ENCODE measurements around the gene ADD3.
A peak's percentile ranks its signal among the peaks of the same experiment; 100 is the strongest.

Gene ADD3

GRCh38 chr10:110007161-110007700, 553 bp upstream of the ADD3 start:
- Histone ChIP-seq H3K27ac (peak overlapping the region; percentile 98), H3K4me1 (peaks cover 0 to 34% (median 21%) of the 10 kb centered on the region in 4 donors), H3K27me3 (no peaks in the 10 kb centered on the region), H3K36me3 (no peaks in the 10 kb centered on the region), H3K4me3 (peak overlapping the region; percentile 91 to 97), H3K9me3 (no peaks in the 10 kb centered on the region)
- intact Hi-C loops (cut with DNase I; ENCODE audit: low total_unique reads), result no loop called here
- no peak for TF ChIP-seq CTCF (IDR thresholded peaks at IDR 0.05)
- DNase-seq, result peak in 1 of 2 donors; percentile 52

DNA sequence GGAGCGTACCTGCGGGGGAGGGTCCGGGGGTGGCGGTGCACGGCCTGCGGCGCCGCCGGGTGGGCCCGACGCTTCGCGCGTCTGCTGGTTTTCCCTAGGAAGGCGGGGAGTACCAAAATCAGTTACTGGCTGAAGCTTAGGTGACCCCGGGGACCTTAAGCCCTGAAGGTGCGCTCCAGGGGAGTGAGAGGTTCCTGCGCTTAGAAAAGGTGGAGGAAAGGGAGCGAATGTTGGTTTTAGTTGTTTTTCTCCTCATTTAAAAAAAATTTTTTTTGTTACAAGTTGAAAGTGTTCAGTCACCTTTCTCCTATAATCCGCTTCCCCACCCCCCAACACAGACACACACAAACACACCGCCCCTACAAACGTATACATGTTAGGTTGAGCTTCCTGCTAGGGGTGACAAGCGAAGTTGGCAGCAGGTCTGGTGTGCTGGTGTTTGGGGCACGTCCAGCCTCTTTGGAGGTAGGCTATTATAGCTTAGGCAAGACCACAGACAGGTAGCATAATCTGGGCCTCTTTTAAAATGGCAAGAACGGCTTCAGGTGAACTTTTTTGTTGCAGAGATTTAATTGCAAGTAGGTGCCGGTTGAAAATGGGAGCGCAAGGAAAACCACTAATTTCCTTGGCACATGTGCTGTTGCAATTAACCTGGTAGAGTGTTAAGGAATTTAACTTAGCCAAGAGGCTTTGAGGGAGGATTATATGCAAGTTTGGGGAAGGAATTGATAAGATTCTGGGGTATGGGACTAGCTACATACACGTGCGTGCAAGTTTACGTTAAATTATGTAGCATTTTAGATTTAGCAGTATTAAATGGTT, 945 bp downstream of the ADD3 start:
- DNase-seq, result no peak
- H3K36me3 ChIP-seq, result no peaks in the 10 kb centered on the region
- intact Hi-C loops (cut with DNase I; ENCODE audit: low total_unique reads), result no loop called here
- H3K9me3 ChIP-seq, result no peaks in the 10 kb centered on the region
- peak overlapping the region; percentile 98 for H3K27ac ChIP-seq
- H3K27me3 ChIP-seq, result no peaks in the 10 kb centered on the region
- TF ChIP-seq CTCF (IDR thresholded peaks at IDR 0.05), result no peak
- peaks cover 0 to 43% (median 21%) of the 10 kb centered on the region in 4 donors for H3K4me1 ChIP-seq
- H3K4me3 ChIP-seq, result peak overlapping the region; percentile 91 to 97

GRCh38 chr10:110009736-110010475, 2.1 kb downstream of the ADD3 start:
- no peaks in the 10 kb centered on the region for H3K36me3 ChIP-seq
- peak overlapping the region; percentile 91 to 97 for H3K4me3 ChIP-seq
- no peak for TF ChIP-seq CTCF (IDR thresholded peaks at IDR 0.05)
- no peak for DNase-seq
- peaks cover 0 to 50% (median 21%) of the 10 kb centered on the region in 4 donors for H3K4me1 ChIP-seq
- intact Hi-C loops (cut with DNase I; ENCODE audit: low total_unique reads), result loop anchor here (5.0 kb wide), 2 partner anchors 113 to 128 kb away; no protein-coding TSS in a partner anchor
- no peaks in the 10 kb centered on the region for H3K27me3 ChIP-seq
- H3K27ac ChIP-seq, result peak overlapping the region; percentile 53 to 98
- no peaks in the 10 kb centered on the region for H3K9me3 ChIP-seq

DNA sequence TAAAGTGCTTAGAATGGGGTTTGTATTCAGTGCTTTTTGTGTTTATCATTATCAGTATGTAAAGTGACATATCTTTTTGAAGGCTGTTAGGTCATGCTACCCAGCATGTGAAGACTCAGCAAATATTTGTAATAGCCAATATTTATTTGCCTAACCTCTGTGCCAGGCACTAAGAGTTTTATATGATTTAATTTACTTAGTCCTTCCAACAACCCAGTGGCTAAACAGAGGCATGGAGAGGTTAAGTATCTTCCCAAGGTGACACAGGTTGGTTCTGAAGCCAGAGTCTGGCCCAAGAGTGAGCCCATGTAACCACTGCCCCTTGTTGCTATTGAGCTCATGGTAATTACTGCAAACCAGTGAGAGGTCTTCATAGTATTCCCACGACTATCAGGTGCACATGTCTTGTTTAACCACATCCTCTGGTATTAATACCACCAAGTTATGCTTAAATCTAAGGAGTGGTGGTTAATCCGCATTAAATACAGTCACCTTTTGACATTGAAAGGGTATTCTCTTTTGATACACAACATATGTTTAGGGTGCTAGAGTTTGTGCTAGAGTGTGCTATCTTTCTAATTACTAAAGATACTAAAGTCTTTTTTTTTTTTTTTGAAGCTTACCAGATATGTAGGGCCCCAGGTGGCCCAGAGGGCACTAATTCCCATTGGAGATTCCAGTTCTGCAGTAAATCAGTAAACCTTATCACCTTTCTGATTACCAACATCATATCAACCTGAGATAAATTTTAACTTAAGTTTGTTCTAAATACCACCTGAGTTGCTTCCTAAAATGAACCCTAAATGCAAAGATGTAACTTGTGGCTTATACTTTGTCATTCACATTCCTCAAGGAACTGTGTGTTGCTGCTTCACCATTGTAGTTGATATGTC, 2.9 kb downstream of the ADD3 start:
- Histone ChIP-seq H3K4me1 (peaks cover 0 to 53% (median 22%) of the 10 kb centered on the region in 4 donors), H3K27me3 (no peaks in the 10 kb centered on the region), H3K4me3 (peak overlapping the region in 1 of 2 donors; percentile 97), H3K9me3 (no peaks in the 10 kb centered on the region), H3K27ac (peak overlapping the region; percentile 53 to 98), H3K36me3 (no peaks in the 10 kb centered on the region)
- no peak for TF ChIP-seq CTCF (IDR thresholded peaks at IDR 0.05)
- DNase-seq, result no peak
- intact Hi-C loops (cut with DNase I; ENCODE audit: low total_unique reads), result loop anchor here (5.0 kb wide), 2 partner anchors 113 to 128 kb away; no protein-coding TSS in a partner anchor

DNA sequence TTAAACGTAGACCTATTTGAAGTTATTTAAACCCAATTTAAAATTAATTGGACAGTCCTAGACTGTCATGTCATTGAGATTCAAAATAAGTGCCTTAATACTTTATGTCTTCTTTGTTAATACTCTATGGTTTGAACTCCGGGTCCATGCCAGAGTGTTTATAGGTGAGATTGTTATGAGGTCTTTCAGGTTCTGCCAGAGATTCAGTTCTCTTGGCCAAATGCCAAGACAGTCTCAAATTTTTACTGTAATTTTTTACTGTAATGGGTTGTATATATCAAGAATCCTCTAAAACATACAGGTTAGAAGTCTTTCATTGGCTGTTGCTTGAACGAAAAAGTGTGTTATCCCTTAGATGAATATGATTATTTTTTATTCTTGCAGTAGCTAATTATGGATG, 3.9 kb downstream of the ADD3 start:
- intact Hi-C loops (cut with DNase I; ENCODE audit: low total_unique reads), result loop anchor here (5.0 kb wide), 2 partner anchors 114 to 129 kb away; no protein-coding TSS in a partner anchor

More for the DNA sequence above, 3.9 kb downstream of the ADD3 start:
- peak overlapping the region in 1 of 2 donors; percentile 53 for H3K27ac ChIP-seq
- no peak for DNase-seq
- no peaks in the 10 kb centered on the region for H3K27me3 ChIP-seq
- no peaks in the 10 kb centered on the region for H3K9me3 ChIP-seq
- no peak for TF ChIP-seq CTCF (IDR thresholded peaks at IDR 0.05)
- H3K4me3 ChIP-seq, result no peak overlapping the region
- peaks cover 0 to 63% (median 25%) of the 10 kb centered on the region in 4 donors for H3K4me1 ChIP-seq
- H3K36me3 ChIP-seq, result no peaks in the 10 kb centered on the region

Data from tibial artery (tissue), 4 donors.